ENCODE data around the gene THAP8. TPM values are rescaled to one million over a fixed set of nuclear protein-coding genes. Genes with fewer than 3 reads are reported as not detected.

Gene THAP8
- total and polyA plus RNA-seq, 2 of the 13 experiments (the other 11 are each of a cell fraction or from before 2014, with no cell fraction given), result 1.7 to 3.7 TPM

DNA sequence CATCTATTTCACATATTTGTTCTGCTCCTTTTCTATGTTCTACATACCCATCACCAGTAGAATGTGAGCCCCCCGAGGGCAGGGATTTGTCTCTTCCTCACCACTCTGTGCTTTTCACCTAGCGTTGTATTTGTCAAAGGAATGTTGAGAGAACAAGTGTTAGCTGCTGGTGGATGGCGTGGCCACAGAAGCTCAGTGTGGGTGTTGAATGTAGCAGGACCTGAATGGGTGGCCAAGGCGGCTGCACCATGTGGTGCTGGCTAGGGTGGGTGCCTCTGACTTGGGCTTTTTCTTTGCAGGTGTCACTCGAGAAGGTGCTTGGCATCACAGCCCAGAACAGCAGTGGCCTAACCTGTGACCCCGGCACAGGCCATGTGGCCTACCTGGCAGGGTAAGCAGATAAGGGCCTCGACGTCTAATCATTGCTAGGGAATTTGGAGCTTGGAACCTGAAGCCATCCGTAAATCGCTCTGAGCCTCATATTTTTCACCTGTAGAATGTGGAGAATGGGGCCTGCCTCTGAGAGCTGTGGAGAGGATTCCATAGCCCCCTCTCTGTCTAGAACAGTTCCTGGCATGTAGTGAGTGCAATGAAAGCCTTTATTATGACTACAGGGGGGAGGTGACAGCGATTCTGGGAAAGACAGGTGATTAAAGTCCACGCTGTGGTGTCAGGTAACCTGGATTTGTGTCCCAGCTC is 4.5 kb upstream of the THAP8 start (continued):
- TF ChIP-seq ZNF224 (CRISPR knock-in tag; IDR thresholded peaks at IDR 0.05) (peak; percentile 59; the same call in 1 of the 2 replicates), NFIC (IDR thresholded peaks at IDR 0.05; ENCODE audit: low read length) (no peak), ZNF350 (CRISPR knock-in tag; IDR thresholded peaks at IDR 0.05; ENCODE audit: borderline replicate concordance, low read depth) (peak; percentile 16; the same call in 1 of the 2 replicates), KLF6 (CRISPR knock-in tag; IDR thresholded peaks at IDR 0.05) (no peak), SP1 (IDR thresholded peaks at IDR 0.05) (no peak), SP1 (CRISPR knock-in tag; IDR thresholded peaks at IDR 0.05) (no peak), TBL1XR1 (IDR thresholded peaks at IDR 0.05; ENCODE audit: borderline replicate concordance, low read length, partially characterized antibody) (no peak), ASH2L (IDR thresholded peaks at IDR 0.05; ENCODE audit: insufficient read length, low read depth, low read length) (peak; percentile 61), PHF8 (CRISPR knock-in tag; IDR thresholded peaks at IDR 0.05) (peak; percentile 29; the same call in 1 of the 2 replicates), ZBTB7A (CRISPR knock-in tag; IDR thresholded peaks at IDR 0.05) (no peak), NFATC3 (CRISPR knock-in tag; IDR thresholded peaks at IDR 0.05) (no peak), ZNF747 (CRISPR knock-in tag; IDR thresholded peaks at IDR 0.05; ENCODE audit: borderline replicate concordance) (no peak), NFE2 (CRISPR knock-in tag; IDR thresholded peaks at IDR 0.05) (no peak), ZSCAN22 (CRISPR knock-in tag; IDR thresholded peaks at IDR 0.05) (no peak), HDAC2 (CRISPR knock-in tag; IDR thresholded peaks at IDR 0.05) (peak; percentile 31; the same call in 1 of the 2 replicates), ZNF33A (CRISPR knock-in tag; IDR thresholded peaks at IDR 0.05; ENCODE audit: borderline replicate concordance) (no peak), ZNF720 (CRISPR knock-in tag; IDR thresholded peaks at IDR 0.05) (no peak), ZMYM4 (CRISPR knock-in tag; IDR thresholded peaks at IDR 0.05) (no peak), NR2F1 (CRISPR knock-in tag; IDR thresholded peaks at IDR 0.05) (peak in 1 of 2 experiments; percentile 23; a peak in 1 of 4 replicates), ZNF546 (CRISPR knock-in tag; conservative IDR thresholded peaks at IDR 0.05) (no peak), HNRNPH1 (optimal IDR thresholded peaks at IDR 0.05; ENCODE audit: low read depth, low read length) (no peak)
- TF ChIP-seq, protein P1, sequence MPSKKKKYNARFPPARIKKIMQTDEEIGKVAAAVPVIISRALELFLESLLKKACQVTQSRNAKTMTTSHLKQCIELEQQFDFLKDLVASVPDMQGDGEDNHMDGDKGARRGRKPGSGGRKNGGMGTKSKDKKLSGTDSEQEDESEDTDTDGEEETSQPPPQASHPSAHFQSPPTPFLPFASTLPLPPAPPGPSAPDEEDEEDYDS (CRISPR knock-in tag; IDR thresholded peaks at IDR 0.05), result 0 out of 2 replicates have a peak, but pooled peaks have one; percentile 34
- TF ChIP-seq, protein P2, sequence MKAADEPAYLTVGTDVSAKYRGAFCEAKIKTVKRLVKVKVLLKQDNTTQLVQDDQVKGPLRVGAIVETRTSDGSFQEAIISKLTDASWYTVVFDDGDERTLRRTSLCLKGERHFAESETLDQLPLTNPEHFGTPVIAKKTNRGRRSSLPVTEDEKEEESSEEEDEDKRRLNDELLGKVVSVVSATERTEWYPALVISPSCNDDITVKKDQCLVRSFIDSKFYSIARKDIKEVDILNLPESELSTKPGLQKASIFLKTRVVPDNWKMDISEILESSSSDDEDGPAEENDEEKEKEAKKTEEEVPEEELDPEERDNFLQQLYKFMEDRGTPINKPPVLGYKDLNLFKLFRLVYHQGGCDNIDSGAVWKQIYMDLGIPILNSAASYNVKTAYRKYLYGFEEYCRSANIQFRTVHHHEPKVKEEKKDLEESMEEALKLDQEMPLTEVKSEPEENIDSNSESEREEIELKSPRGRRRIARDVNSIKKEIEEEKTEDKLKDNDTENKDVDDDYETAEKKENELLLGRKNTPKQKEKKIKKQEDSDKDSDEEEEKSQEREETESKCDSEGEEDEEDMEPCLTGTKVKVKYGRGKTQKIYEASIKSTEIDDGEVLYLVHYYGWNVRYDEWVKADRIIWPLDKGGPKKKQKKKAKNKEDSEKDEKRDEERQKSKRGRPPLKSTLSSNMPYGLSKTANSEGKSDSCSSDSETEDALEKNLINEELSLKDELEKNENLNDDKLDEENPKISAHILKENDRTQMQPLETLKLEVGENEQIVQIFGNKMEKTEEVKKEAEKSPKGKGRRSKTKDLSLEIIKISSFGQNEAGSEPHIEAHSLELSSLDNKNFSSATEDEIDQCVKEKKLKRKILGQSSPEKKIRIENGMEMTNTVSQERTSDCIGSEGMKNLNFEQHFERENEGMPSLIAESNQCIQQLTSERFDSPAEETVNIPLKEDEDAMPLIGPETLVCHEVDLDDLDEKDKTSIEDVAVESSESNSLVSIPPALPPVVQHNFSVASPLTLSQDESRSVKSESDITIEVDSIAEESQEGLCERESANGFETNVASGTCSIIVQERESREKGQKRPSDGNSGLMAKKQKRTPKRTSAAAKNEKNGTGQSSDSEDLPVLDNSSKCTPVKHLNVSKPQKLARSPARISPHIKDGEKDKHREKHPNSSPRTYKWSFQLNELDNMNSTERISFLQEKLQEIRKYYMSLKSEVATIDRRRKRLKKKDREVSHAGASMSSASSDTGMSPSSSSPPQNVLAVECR (CRISPR knock-in tag; IDR thresholded peaks at IDR 0.05; ENCODE audit: borderline replicate concordance), result peak; percentile 23; the same call in 1 of the 2 replicates
- TF ChIP-seq, protein P3, sequence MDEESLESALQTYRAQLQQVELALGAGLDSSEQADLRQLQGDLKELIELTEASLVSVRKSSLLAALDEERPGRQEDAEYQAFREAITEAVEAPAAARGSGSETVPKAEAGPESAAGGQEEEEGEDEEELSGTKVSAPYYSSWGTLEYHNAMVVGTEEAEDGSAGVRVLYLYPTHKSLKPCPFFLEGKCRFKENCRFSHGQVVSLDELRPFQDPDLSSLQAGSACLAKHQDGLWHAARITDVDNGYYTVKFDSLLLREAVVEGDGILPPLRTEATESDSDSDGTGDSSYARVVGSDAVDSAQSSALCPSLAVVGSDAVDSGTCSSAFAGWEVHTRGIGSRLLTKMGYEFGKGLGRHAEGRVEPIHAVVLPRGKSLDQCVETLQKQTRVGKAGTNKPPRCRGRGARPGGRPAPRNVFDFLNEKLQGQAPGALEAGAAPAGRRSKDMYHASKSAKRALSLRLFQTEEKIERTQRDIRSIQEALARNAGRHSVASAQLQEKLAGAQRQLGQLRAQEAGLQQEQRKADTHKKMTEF (CRISPR knock-in tag; IDR thresholded peaks at IDR 0.05), result peak; percentile 63; the same call in 1 of the 2 replicates
